Activated naive CD8-positive, alpha-beta T cell treated with anti-CD3 and anti-CD28 coated beads for 36 hours (primary cell): ENCODE results near the gene MEI4. TPM values are rescaled to one million over a fixed set of nuclear protein-coding genes. Genes with fewer than 3 reads are reported as not detected.
"Not testable (repeated sequence)": the region's sequence is repeated elsewhere in the genome, so short reads cannot be mapped to it uniquely, and the experiment has no call there.

Source experiments
- DNase-seq: peaks from one replicate; pipeline ENCODE4 v3.0.0; 2021
- H3K27ac Mint-ChIP-seq: one replicate; pipeline ENCODE4 v1.8.0; 2022; ENCODE audit warnings: mild to moderate bottlenecking, moderate library complexity, mixed read lengths
- H3K27me3 Mint-ChIP-seq: one replicate; pipeline ENCODE4 v1.8.0; 2022; ENCODE audit warnings: mild to moderate bottlenecking, mixed read lengths
- H3K36me3 Mint-ChIP-seq: one replicate; pipeline ENCODE4 v1.8.0; 2021; ENCODE audit warnings: mild to moderate bottlenecking, mixed read lengths
- H3K4me1 Mint-ChIP-seq: one replicate; pipeline ENCODE4 v1.8.0; 2021; ENCODE audit warnings: mixed read lengths
- H3K4me3 Mint-ChIP-seq: one replicate; pipeline ENCODE4 v1.8.0; 2022; ENCODE audit warnings: mild to moderate bottlenecking, moderate library complexity, mixed read lengths
- H3K9me3 Mint-ChIP-seq: one replicate; pipeline ENCODE4 v1.8.0; 2022; ENCODE audit warnings: mixed read lengths
- total RNA-seq, 2 experiments: library from RNA; stranded (reverse); gene quantifications; one replicate each; pipeline ENCODE4 v1.2.3, GENCODE V29; 2021

The MEI4 gene
- total RNA-seq, 2 experiments from 2014 or later = 0.04 TPM; not detected in 1

DNA sequence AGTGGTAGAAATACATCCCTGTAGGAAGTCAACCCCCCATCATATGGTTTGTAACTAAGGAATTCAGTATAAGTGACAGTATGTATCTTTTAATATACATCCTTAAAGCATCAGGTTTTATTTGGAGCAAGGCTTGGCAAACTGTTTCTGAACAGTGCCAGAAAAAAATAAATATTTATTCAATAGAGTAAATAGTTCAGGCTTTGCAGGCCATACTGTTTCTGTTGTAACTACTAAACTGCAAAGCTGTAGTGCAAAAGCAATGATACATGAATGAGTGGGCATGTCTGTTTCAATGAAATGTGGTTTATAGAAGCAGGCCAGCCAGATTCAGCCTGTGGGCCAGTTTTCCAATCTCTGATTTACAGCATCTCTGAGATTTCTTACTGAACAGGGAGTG is 977 bp downstream of the MEI4 start:
- peaks cover 2% of the 10 kb centered on the region for H3K9me3 Mint-ChIP-seq
- peaks cover 17% of the 10 kb centered on the region for H3K27me3 Mint-ChIP-seq
- no peaks in the 10 kb centered on the region for H3K36me3 Mint-ChIP-seq
- H3K27ac Mint-ChIP-seq = no peak overlapping the region
- H3K4me3 Mint-ChIP-seq = no peak overlapping the region
- no peaks in the 10 kb centered on the region for H3K4me1 Mint-ChIP-seq
- no peak for DNase-seq

DNA sequence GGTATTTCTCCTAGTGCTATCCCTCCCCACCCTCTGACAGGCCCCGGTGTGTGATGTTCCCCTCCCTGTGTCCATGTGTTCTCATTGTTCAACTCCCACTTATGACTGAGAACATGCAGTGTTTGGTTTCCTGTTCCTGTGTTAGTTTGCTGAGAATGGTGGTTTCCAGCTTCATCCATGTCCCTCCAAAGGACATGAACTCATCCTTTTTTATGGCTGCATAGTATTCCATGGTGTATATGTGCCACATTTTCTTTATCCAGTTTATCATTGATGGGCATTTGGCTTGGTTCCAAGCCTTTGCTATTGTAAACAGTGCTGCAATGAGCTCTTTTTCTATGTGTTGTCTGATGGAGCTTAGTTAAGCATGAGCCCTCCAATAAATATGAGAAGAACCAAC is 2.2 kb downstream of the MEI4 start:
- H3K27me3 Mint-ChIP-seq = peaks cover 12% of the 10 kb centered on the region
- not testable (repeated sequence) for H3K9me3 Mint-ChIP-seq, H3K4me3 Mint-ChIP-seq, H3K36me3 Mint-ChIP-seq, DNase-seq, H3K4me1 Mint-ChIP-seq, H3K27ac Mint-ChIP-seq

DNA sequence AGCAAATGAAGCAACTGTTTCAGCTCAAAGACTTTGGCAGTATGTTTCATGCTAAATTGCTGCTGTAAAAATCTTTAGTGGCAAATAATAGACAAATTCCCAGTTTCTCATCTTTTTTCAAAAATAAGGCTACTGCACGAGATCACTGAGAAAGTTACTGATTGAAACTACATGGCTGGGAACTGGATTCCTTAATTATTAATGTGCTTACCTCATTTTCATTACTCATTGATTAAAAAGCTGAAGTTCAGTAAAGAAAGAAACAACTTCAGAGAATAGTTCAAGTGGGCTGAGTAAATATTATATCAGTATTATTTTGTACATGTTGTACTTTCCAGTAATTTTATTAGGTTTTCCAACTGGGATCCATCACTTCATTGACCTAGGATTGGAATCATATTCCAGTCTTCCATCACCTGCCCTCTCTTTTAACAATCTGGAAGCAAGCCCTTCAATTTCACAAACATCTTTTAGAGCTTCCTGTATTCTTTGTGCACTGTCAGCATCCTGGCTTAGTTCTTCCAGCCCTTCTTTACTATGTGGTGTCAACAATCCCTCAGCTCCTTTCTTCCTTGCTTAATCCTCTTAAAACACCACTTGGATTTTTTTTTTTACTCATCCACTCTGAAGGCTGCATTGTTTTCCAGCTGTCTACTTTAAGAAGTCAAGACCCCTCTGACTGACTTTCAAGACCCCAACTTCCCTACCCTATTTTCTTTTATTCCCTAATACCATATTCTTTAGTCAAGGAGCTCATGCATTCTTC is 4.3 kb downstream of the MEI4 start:
- no peaks in the 10 kb centered on the region for H3K36me3 Mint-ChIP-seq
- H3K9me3 Mint-ChIP-seq = peaks cover 2% of the 10 kb centered on the region
- peaks cover under 1% of the 10 kb centered on the region for H3K27me3 Mint-ChIP-seq
- H3K4me1 Mint-ChIP-seq = no peaks in the 10 kb centered on the region
- no peak overlapping the region for H3K4me3 Mint-ChIP-seq
- no peak overlapping the region for H3K27ac Mint-ChIP-seq
- no peak for DNase-seq

DNA sequence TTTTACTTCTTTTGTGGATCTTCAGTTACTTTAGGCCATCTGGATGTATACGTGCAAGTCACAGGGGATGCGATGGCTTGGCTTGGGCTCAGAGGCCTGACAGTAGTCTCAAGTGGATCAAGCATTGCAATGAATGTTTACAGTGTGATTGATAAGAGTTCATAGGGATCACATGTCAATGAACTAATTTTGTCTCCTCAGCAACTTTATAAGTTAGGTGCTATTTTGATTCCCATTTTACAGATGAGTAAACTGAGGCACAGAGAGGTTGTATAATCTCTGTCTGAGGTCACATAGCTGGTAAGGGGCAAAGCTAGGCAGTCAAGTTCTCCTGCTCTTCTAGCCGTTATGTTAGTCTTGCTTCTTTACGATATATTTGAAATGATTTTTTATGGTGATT is 13.5 kb downstream of the MEI4 start:
- Mint-ChIP-seq H3K36me3 (no peaks in the 10 kb centered on the region), H3K4me3 (no peak overlapping the region), H3K9me3 (no peaks in the 10 kb centered on the region), H3K27ac (no peak overlapping the region), H3K27me3 (no peaks in the 10 kb centered on the region), H3K4me1 (no peaks in the 10 kb centered on the region)
- no peak for DNase-seq

DNA sequence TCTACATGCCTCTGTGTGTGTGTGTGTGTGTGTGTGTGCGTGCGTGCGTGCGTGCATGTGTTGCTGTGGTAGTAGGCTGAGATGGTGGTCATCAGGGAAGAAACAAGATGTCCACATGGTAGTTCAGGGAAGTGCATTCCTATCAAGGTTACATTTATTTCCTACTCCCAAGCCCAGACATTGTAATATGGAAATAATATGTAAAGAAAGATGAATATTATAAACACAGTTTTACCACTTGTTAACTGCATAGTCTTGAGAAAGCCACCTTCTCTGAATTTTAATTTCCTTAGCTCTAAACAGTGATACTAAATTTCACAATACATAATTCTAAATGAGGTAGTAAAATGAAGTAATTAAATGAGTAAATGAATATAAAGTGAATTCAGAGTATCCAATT is 14.0 kb downstream of the MEI4 start:
- Mint-ChIP-seq H3K4me3 (no peak overlapping the region), H3K4me1 (no peaks in the 10 kb centered on the region), H3K9me3 (no peaks in the 10 kb centered on the region), H3K36me3 (no peaks in the 10 kb centered on the region), H3K27ac (no peak overlapping the region), H3K27me3 (no peaks in the 10 kb centered on the region)
- no peak for DNase-seq

DNA sequence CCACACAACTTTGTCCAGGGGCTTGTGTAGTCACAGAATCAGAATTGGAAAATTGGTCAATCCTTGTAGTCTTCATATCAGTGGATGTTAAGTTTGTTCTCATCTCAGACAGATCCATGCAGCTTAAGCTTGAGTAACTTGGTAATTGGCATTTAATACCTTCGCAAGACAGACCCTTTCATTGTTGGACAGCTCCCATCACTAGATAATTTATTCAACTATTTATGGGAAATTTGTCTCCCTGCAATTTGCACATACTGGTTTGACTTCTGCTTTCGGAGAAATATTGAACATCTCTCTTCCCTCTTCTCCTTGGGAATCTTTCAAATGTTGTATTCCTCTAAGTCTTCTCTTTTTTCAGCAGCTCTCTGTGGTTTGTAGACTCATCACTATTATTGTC is 17.1 kb downstream of the MEI4 start:
- H3K27me3 Mint-ChIP-seq = no peaks in the 10 kb centered on the region
- no peaks in the 10 kb centered on the region for H3K4me1 Mint-ChIP-seq
- H3K36me3 Mint-ChIP-seq = no peaks in the 10 kb centered on the region
- no peak overlapping the region for H3K27ac Mint-ChIP-seq
- no peak for DNase-seq
- no peak overlapping the region for H3K4me3 Mint-ChIP-seq
- no peaks in the 10 kb centered on the region for H3K9me3 Mint-ChIP-seq

DNA sequence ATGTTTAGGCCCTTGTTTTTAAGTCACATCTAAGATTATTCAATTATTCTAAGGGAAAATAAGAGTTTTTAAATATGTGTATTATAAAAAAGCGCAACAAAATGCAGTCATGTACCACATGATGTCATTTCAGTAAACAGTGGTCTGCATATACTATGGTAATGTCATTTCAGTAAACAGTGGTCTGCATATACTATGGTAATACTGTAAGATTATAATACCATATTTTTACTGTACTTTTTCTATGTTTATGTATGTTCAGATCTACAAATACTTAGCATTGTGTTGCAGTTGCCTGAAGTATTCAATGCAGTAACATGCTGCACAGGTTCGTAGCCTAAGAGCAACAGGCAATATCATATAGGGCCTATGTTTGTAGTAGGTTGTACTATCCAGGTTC is 21.4 kb downstream of the MEI4 start:
- Mint-ChIP-seq H3K4me1 (no peaks in the 10 kb centered on the region), H3K4me3 (no peak overlapping the region), H3K36me3 (no peaks in the 10 kb centered on the region), H3K27ac (no peak overlapping the region), H3K9me3 (no peaks in the 10 kb centered on the region), H3K27me3 (no peaks in the 10 kb centered on the region)
- DNase-seq = no peak

DNA sequence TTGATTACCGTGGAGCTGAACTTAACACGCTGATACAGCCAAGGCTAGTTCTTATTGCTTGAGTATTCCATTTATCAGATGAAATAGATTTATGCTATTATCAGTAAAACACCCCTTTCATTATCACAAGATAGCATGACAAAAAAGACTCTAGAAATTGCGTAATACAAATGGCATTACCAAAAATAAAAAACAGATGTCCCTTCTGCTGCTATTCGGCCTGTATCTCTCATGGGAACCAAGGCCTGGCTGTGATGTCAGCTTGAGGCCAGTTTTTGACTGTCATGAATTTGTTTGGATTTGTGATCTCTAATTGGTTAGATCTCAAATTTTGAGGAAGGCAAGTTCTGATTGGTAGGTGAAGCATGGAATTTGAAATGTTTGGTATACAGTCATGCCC is 25.2 kb downstream of the MEI4 start:
- H3K36me3 Mint-ChIP-seq = no peaks in the 10 kb centered on the region
- H3K4me3 Mint-ChIP-seq = no peak overlapping the region
- no peak for DNase-seq
- H3K27me3 Mint-ChIP-seq = no peaks in the 10 kb centered on the region
- no peaks in the 10 kb centered on the region for H3K4me1 Mint-ChIP-seq
- no peaks in the 10 kb centered on the region for H3K9me3 Mint-ChIP-seq
- H3K27ac Mint-ChIP-seq = no peak overlapping the region

DNA sequence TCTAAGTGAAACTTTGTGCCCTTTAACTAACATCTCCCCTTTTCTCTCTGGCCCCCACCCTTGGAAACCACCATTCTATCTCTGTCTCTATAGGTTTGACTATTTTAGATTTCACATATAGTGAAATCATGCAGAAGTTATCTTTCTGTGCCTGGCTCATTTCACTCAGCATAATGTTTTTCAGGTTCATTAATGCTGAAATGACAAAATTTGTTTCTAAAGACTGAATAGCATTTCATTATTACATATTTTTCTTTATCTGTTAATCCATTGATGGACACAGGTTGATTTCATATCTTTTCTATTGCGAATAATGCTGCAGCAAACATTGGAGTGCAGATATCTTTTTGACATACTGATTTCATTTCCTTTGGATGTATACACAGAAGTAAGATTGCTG is 30.7 kb downstream of the MEI4 start:
- no peak overlapping the region for H3K4me3 Mint-ChIP-seq
- no peaks in the 10 kb centered on the region for H3K9me3 Mint-ChIP-seq
- no peaks in the 10 kb centered on the region for H3K4me1 Mint-ChIP-seq
- no peak for DNase-seq
- H3K27me3 Mint-ChIP-seq = no peaks in the 10 kb centered on the region
- H3K27ac Mint-ChIP-seq = no peak overlapping the region
- H3K36me3 Mint-ChIP-seq = no peaks in the 10 kb centered on the region

DNA sequence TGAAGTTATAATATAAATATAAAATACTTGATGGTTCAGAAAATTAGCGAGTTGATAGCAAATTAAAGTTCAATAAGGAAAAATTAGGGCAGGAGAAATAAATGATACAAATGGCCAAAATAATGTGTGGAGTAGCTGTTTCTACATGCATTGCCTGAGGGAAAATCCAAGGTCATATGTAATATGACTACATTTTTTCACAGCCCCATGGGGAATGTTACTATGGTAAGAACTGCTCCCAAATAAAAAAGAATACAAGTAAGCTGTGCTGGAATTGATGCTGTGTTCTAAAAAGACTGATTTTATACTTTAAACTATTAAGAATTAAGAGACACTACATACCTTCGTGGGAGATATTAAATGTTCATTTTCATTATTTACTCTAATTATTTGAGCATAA is 34.1 kb downstream of the MEI4 start:
- Mint-ChIP-seq H3K36me3 (no peaks in the 10 kb centered on the region), H3K4me1 (no peaks in the 10 kb centered on the region), H3K27ac (no peak overlapping the region), H3K9me3 (no peaks in the 10 kb centered on the region), H3K4me3 (no peak overlapping the region), H3K27me3 (no peaks in the 10 kb centered on the region)
- DNase-seq = no peak

DNA sequence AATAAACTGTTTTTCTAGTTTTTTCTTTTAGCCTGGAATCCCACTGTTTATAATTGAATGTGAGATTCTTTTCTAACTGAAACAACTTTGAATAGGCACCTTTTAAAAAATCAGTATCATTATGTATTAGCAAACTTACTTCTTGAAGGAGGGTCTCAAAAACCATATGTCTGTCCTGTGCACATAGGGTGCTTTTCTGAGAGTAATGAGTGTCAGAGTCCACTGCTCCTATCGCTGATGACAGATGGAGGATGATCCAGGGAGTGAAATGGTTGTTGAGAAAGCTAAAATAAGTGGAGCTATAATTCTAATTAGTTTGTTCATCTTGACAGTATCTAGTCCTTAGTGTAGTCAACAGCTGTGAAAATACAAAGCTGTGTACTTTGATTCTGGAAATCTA is 35.8 kb downstream of the MEI4 start:
- no peaks in the 10 kb centered on the region for H3K27me3 Mint-ChIP-seq
- H3K4me3 Mint-ChIP-seq = no peak overlapping the region
- no peaks in the 10 kb centered on the region for H3K4me1 Mint-ChIP-seq
- H3K36me3 Mint-ChIP-seq = no peaks in the 10 kb centered on the region
- H3K27ac Mint-ChIP-seq = no peak overlapping the region
- DNase-seq = no peak
- no peaks in the 10 kb centered on the region for H3K9me3 Mint-ChIP-seq

DNA sequence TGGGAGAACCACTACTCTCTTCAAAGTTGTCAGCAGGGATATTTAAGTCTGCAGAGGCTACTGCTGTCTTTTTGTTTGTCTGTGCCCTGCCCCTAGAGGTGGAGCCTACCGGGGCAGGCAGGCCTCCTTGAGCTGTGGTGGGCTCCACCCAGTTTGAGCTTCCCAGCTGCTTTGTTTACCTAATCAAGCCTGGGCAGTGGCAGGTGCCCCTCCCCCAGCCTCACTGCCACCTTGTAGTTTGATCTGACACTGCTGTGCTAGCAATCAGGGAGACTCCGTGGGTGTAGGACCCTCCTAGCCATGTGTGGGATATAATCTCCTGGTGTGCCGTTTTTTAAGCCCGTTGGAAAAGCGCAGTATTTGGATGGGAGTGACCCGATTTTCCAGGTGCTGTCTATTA is 47.3 kb downstream of the MEI4 start:
- H3K4me1 Mint-ChIP-seq, H3K9me3 Mint-ChIP-seq, DNase-seq, H3K36me3 Mint-ChIP-seq, H3K27me3 Mint-ChIP-seq, H3K27ac Mint-ChIP-seq, H3K4me3 Mint-ChIP-seq: not testable (repeated sequence)

DNA sequence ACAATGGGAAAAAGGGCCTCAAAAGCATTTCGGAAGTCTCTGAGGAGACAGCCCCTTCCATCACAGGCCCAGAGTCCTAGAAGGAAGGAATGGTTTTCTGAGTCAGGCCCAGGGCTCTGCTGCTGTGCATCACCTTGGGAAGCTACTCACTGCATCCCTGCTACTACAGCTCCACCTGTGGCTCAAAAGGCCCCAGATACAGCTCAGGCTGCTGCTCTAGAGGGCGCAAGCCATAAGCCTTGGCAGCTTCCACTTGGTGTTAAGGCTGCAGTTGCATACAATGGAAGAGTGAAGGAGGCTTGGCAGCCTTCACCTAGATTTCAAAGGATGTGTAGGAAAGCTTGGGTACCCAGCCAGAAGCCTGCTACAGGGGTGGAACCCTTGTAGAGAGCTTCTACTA is 54.8 kb downstream of the MEI4 start:
- Mint-ChIP-seq H3K27me3 (no peaks in the 10 kb centered on the region), H3K9me3 (peaks cover 14% of the 10 kb centered on the region), H3K36me3 (no peaks in the 10 kb centered on the region), H3K4me1 (no peaks in the 10 kb centered on the region), H3K27ac (no peak overlapping the region), H3K4me3 (no peak overlapping the region)
- DNase-seq = no peak

DNA sequence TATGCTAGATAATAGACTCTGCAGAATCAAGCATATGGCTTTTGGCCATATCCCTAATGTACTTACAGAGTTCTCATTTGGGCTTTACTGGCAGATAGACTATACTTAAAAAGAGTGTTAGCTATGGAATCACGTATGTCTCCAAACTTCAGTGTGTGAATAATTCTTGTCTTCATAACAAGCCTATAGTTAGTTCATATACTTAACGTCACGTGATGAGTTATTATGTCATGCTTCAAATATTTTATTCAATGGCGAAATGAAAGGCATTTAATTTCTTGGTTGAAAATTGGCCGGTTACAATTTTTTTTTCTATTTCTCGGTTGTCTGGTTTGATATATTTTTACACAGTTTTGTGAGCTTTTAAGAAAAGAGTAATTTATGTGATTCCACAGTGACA is 62.7 kb downstream of the MEI4 start:
- no peak for DNase-seq
- Mint-ChIP-seq H3K4me3 (no peak overlapping the region), H3K9me3 (no peaks in the 10 kb centered on the region), H3K4me1 (no peaks in the 10 kb centered on the region), H3K27me3 (no peaks in the 10 kb centered on the region), H3K36me3 (no peaks in the 10 kb centered on the region), H3K27ac (no peak overlapping the region)

DNA sequence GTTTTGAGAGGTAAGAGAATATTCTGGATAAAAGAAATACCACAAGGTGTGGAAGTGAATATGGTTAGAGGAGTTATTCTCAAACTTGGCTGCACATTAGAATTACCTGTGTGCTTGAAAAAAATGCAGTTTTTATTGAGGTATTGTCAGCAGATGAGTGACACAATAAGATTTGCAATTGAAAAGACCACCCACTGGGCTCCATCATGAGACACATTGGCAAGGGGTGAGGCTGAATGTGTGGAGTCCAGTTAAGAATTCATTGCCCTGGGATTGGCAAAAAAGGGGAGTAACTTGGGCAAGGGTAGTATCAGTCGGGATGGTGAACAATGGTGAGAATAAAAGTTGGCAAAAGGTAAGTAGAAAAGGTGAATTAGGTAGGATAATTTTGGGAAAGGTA is 63.5 kb downstream of the MEI4 start:
- H3K27me3 Mint-ChIP-seq = no peaks in the 10 kb centered on the region
- no peaks in the 10 kb centered on the region for H3K4me1 Mint-ChIP-seq
- H3K27ac Mint-ChIP-seq = no peak overlapping the region
- DNase-seq = no peak
- H3K9me3 Mint-ChIP-seq = no peaks in the 10 kb centered on the region
- no peak overlapping the region for H3K4me3 Mint-ChIP-seq
- no peaks in the 10 kb centered on the region for H3K36me3 Mint-ChIP-seq

DNA sequence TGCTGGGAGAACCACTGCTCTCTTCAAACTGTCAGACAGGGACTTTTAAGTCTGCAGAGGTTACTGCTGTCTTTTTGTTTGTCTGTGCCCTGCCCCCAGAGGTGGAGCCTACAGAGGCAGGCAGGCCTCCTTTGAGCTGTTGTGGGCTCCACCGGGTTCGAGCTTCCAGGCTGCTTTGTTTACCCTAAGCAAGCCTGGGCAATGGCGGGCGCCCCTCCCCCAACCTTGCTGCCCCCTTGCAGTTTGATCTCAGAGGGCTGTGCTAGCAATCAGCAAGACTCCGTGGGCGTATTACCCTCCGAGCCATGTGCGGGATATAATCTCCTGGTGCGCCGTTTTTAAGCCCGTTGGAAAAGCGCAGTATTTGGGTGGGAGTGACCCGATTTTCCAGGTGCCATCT is 83.2 kb downstream of the MEI4 start:
- not testable (repeated sequence) for H3K27me3 Mint-ChIP-seq, DNase-seq, H3K27ac Mint-ChIP-seq, H3K36me3 Mint-ChIP-seq, H3K4me1 Mint-ChIP-seq, H3K4me3 Mint-ChIP-seq
- peaks cover 13% of the 10 kb centered on the region for H3K9me3 Mint-ChIP-seq
